HG03342 (cell line): Measurements from ENCODE around the gene ANK3.

Experiments used
- ATAC-seq: cut with Tn5 transposase; IDR thresholded peaks from one replicate; pipeline ENCODE4 v1.9.1; 2021; ENCODE audit warnings: mild to moderate bottlenecking, moderate library complexity; ENCODE audit not compliant: unreplicated experiment

Gene ANK3

DNA sequence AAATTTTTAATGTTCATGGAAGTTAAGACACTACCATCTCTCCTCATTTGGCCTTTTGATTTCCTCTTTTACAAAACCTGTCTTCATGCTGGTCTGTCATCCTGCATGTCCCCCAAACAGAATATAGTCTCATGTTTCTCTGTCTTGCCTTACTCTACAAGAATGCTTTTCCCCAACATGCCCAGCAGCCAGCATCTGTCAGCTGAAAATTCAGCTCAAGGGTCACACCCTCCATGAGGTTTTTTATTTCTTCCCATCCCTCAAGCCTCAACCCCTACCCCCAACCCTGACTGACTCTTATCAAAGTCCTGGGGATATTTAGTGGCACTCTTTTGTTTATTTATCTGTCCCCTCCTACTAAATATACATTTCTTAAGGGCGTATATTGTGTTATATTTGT lies 202.0 kb downstream of the ANK3 start:
- no peak for ATAC-seq

- ATAC-seq: no peak
Observed at GRCh38 chr10:60186315-60187071, 203.2 kb downstream of the ANK3 start.

GRCh38 chr10:60185421-60185820 lies 204.3 kb downstream of the ANK3 start:
- no peak for ATAC-seq

DNA sequence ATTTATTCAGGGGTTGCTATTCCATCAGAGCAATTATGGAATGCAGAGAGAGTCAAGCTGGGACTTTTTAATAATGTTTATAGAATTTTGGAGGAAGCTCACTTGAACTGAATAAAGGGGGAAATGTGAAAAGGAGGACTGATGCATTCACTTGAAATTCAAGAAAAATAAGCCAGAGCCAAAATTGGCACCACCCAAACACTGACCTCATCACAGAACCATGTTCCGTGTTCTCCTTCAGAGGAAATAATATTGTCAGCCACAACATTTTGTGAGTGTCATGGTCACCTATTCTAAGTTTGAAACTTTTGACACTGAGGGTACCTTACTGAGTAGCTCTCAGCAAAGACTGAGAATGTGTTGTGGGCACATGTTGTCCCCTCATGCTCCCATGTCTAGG lies 207.0 kb downstream of the ANK3 start:
- ATAC-seq: no peak

- no peak for ATAC-seq
Observed at GRCh38 chr10:60176925-60177324, 212.8 kb downstream of the ANK3 start.

- no peak for ATAC-seq
Observed at GRCh38 chr10:60175441-60175971, 214.2 kb downstream of the ANK3 start.

DNA sequence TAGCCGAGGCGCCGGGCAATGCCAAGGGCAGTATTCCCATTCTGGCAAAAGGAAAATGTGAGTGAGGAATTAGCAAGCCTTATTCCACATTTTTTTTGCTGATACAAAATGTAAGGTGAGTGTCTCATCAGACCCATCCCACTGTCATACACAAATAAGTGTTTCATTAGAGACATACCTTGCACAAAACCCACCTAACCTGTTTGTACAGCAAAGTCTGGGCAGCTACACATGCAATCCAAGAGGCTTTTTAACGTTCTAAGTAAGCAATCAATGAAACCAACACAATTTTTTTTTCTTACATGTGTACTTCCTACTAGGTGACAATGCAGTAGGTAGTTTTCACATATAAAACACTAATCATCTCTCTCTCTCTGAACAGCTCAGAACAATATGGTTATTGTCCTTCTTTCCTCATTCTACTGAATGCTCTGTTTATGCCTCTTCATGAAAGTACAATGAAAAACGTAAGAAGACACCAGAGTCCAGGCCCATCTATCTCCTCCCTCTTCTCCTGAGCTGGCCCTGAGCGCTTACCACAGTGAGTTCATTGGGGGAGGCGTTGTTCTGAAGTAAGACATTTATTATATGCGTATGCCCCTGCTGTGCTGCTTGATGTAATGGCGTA lies 217.2 kb downstream of the ANK3 start:
- no peak for ATAC-seq

DNA sequence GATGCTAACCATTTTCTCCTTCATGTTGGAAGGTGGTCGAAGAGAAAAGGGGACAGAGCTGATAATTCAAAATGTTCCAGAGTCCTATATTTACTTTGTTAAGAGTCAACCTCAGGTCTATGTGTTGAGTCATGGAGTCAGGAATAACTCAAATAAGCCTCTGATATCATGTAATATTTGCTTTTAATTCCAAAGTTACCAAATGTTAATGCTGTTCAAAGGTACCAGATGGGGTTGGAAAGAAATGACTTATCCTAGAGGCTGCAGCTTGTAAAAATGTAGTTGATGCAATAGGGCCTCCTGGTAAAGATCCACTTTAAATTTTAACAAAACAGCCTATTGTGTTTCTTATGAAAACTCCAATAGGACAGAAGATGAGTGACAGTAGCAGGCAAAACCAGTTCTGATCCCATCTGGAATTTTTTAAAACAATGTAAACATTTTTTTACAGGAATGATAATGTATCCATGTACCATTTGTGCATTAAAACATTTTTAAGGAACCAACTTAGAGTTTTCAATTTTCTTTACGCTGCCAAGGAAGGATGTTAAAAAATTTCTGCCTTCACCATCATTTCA lies 218.2 kb downstream of the ANK3 start:
- no peak for ATAC-seq

GRCh38 chr10:60170250-60170649 lies 219.4 kb downstream of the ANK3 start:
- ATAC-seq: no peak

DNA sequence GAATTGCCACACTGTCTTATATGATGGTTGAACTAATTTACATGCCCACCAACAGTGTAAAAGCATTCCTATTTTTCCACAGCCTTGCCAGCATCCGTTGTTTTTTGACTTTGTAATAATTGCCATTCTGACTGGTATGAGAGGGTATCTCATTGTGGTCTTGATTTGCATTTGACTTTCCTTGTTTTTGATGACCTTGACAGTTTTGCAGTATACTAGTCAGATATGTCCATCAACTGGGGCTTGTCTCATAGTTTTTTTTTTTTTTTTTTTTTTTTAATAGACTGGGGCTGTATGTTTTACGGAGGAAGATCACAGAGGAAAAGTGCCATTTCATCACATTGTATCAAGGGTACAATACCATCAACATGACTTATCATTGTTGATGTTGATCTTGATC lies 220.6 kb downstream of the ANK3 start:
- ATAC-seq: no peak

DNA sequence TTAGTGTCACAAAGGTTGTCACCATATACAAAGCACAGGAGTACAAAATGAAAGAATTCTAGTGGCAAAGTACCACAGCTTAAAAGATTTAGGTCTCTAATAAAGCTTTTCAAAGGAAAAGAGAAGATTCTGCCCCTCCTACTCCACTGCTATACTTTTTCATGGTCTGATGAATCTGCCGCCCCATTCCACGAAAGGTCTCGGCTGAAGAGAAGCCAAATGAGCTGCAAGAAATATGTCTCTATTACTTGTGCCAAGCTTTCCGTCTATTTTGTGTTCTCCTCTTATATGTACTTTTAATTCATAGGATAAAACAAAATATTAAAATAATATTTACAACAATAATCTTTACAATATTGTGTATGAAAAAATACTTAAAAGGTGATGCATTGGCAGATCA lies 222.6 kb downstream of the ANK3 start:
- no peak for ATAC-seq

DNA sequence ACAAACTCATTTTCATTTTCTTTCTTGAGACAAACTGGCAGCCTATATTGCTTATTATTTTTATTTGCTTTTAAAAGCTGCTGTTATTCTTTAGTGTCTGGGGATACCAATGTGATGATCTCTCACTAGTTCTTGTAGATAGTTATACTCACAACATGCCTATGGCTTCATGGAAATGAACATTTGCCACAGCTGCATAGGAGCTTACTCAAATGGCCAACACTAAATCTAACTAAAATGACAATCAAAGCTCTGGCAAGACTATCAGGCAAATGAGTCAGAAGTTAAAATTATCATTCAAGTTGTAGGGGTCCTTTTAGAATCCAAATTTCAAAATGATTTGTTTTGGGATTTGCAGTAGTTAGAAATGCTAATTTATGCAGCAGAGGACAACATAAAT lies 225.9 kb downstream of the ANK3 start:
- no peak for ATAC-seq

DNA sequence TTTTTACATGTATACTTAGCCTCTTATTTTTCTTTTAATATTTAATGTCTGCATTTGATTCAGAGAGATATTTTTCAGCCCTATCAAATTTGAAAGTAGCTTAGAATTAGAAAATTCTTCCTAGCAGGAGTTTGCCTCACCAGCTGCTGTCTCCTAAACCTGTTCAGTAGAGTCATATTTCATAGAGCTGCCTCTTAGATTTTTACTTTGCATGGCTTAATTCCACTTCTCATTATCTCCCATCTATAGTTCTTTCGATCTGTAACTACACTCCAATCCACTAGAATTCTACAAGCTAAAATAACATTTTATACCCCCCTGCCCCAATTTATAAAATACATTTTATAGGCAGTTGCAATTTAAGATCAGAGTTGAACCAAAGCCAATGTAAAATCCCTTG lies 227.0 kb downstream of the ANK3 start:
- ATAC-seq: no peak

DNA sequence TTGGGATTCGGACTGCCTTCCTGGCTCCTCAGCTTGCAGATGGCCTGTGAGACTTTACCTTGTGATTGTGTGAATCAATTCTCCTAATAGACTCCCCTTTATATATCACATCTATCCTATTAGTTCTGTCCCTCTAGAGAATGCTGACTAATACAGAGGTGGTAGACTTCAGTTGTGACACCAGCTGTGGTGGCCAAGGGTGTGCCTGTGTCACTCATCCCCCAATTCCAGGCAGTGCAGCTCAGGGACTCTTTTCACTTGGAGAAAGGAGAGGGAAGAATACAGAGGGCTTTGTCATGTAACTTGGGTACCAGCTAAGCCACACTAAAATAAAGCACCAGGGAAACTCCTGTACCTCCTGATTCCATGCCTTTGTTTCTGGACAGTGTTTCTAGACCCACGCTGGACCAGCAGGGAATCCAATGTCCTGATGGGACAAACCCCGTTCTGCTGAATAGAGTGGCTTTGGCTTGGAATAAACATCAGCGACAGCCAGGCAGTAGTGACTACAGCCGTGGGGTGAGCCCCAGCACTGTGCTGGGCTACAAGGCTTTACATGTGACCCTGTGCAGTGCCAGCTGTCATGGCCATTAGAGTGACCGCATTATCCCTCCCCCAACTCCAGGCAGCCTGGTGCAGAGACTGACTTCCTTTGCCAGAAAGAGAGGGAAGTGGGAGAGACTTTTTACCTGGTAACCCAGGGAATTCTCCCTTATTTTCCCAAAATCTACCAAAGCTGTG lies 233.6 kb downstream of the ANK3 start:
- ATAC-seq: no peak

GRCh38 chr10:60155099-60155877 lies 234.4 kb downstream of the ANK3 start:
- no peak for ATAC-seq

DNA sequence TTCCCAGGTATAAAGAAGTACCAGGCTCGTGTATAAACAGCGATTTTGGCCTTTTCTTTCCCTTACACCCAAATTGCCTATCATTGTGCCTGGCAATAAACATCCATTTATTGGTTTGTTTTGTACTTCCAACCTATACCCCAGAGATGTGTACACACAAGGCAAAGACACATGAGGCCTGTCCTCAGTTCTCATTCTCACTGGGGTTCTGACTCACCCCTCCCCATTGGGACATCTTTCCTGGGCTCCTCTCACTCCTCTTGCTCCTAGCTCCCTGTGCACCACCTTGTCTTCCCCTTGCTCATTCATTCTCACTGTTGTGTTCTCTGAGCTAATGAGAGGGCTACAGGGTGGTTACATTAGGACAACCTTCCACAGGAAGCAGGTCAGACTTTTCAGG lies 240.7 kb downstream of the ANK3 start:
- no peak for ATAC-seq

GRCh38 chr10:60148266-60148840 lies 241.3 kb downstream of the ANK3 start:
- no peak for ATAC-seq

DNA sequence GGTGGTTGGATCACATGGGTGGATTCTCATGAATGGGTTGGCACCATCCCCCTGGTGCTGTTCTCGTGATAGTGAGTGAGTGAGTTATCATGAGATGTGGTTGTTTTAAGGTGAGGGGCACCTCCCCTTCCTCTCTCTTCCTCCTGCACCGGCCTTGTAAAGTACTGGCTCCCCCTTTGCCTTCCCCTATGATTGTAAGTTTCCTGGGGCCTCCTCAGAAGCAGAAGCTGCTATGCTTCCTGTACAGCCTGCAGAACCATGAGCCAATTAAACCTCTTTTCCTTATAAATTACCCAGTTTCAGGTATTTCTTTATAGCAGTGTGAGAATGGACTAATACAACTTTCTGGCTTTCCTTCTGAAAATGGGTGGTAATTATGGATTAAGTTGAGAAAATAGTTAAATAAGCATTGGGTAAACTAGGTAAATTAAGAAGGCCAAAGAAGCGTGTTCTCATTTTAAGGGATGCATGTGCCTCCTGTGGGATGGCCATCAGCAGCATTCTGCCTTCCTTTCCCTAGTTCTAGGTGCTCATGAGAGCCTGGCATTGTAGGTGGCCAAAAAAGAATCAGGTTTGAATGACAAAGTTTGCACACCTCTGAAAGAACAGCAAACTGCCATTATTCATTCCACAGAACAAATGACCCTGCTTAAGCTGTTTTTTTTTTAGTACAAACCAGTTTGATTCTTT lies 242.0 kb downstream of the ANK3 start:
- no peak for ATAC-seq

GRCh38 chr10:60147025-60147424 lies 242.7 kb downstream of the ANK3 start:
- ATAC-seq: no peak

DNA sequence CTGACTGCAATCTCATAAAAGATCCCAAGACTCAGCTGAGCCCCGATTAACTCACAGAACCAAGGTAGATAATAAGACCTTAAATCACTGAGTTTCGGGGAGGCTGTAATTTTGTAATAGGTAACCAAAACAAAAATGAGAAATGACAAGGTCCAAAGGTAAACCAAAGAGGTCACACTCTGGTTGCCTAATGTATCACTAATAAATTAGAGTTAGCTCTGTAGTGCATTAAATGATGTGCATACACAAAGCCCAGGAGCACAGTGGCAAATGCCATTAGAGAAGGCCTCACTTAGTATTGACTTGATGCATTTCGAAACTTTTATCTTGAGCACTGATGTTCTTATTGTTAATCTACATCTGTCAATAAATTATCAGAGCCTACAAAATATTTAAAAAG lies 245.6 kb downstream of the ANK3 start:
- no peak for ATAC-seq
